Ovary (tissue), 3 donors: ENCODE results near the gene STKLD1.
"Not testable (repeated sequence)": the region's sequence is repeated elsewhere in the genome, so short reads cannot be mapped to it uniquely, and the experiment has no call there.

Source experiments
- POLR2A ChIP-seq: fragments of 450-650 bp; IDR thresholded peaks from one replicate; pipeline ENCODE4 v1.6.1; 2017; ENCODE audit warnings: antibody characterized with exemption, mild to moderate bottlenecking, moderate library complexity
- TF ChIP-seq, protein P1 (sequence below), 3 donors: fragments of 450-650 bp in 2 of 3; fragments of 200-600 bp in 1 of 3; IDR thresholded peaks; one replicate each; pipeline versions ENCODE4 v1.5.1 to v1.8.0; 2016 to 2022; ENCODE audit warnings: antibody characterized with exemption in 3 of 3, mild to moderate bottlenecking in 1 of 3
- donor health status: DM: no; HTN: no; CAD: no.

DNA sequence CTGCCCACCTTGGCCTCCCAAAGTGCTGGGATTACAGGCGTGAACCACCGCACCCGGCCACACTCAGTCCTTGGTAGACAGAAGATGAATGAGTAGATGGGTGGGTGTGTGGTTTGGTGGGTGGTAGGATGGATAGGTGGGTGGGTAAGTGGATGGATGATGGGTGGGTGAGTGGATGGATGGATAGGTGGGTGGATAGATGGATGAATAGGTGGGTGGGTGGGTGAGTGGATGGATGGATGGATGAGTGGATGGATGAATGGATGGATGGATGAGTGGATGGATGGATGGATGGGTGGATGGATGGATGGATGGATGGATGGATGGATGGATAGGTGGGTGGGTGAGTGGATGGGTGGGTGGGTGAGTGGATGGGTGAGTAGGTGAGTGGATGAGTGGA lies 16.1 kb downstream of the STKLD1 start:
- TF ChIP-seq, protein P1, sequence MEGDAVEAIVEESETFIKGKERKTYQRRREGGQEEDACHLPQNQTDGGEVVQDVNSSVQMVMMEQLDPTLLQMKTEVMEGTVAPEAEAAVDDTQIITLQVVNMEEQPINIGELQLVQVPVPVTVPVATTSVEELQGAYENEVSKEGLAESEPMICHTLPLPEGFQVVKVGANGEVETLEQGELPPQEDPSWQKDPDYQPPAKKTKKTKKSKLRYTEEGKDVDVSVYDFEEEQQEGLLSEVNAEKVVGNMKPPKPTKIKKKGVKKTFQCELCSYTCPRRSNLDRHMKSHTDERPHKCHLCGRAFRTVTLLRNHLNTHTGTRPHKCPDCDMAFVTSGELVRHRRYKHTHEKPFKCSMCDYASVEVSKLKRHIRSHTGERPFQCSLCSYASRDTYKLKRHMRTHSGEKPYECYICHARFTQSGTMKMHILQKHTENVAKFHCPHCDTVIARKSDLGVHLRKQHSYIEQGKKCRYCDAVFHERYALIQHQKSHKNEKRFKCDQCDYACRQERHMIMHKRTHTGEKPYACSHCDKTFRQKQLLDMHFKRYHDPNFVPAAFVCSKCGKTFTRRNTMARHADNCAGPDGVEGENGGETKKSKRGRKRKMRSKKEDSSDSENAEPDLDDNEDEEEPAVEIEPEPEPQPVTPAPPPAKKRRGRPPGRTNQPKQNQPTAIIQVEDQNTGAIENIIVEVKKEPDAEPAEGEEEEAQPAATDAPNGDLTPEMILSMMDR (IDR thresholded peaks at IDR 0.05), result not testable (repeated sequence)
- TF ChIP-seq POLR2A, result not testable (repeated sequence)
